ENCODE measurements around the gene LXN.

Gene LXN

DNA sequence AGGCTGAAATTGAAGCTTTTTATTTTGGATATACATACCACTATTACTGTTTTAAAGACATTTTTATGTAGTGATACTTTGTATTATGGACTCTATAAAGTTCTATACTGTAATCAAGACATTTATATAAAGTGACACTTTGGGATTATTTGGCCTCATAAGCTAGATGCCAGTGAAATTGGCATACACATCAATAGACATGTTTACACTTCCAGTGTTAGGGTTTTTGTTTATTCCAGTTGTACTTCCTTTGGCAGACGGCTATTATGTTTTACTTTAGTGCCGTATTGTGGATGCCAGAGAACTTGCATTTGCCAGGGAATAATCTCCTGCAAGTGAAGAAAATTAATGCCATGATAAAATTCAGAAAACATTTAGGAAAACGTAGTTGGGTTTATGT, 6.0 kb downstream of the LXN start:
- no peak for DNase-seq

- no peak for DNase-seq
Observed at GRCh38 chr3:158663832-158664231, 8.6 kb downstream of the LXN start.

DNA sequence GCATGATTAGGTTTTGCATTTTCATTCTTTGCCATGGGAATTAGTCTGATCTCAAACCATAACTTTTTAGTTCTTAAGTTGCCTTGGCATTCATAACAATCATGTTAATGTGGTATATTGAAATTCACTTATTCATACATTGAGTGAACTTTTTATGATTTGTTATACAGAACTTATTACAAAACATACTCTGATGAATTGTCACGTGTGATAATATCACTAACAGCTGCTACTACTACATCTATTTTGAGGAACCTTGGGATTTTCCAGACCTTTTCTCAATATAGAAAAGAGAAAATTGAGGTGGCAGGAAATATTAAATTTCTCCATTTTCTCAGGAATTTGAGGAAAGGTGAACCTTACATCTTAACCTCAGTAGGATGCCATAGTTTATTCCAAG, 9.2 kb downstream of the LXN start:
- no peak for DNase-seq

GRCh38 chr3:158660711-158661110, 11.7 kb downstream of the LXN start:
- DNase-seq: no peak

- DNase-seq: peak; percentile 74
Observed at GRCh38 chr3:158659454-158660237, 12.8 kb downstream of the LXN start.

- no peak for DNase-seq
Observed at GRCh38 chr3:158658889-158659288, 13.6 kb downstream of the LXN start.

GRCh38 chr3:158652463-158652862, 20.0 kb downstream of the LXN start:
- DNase-seq: no peak

- no peak for DNase-seq
Observed at GRCh38 chr3:158651192-158651591, 21.3 kb downstream of the LXN start.

GRCh38 chr3:158649791-158650190, 22.7 kb downstream of the LXN start:
- DNase-seq: no peak

DNA sequence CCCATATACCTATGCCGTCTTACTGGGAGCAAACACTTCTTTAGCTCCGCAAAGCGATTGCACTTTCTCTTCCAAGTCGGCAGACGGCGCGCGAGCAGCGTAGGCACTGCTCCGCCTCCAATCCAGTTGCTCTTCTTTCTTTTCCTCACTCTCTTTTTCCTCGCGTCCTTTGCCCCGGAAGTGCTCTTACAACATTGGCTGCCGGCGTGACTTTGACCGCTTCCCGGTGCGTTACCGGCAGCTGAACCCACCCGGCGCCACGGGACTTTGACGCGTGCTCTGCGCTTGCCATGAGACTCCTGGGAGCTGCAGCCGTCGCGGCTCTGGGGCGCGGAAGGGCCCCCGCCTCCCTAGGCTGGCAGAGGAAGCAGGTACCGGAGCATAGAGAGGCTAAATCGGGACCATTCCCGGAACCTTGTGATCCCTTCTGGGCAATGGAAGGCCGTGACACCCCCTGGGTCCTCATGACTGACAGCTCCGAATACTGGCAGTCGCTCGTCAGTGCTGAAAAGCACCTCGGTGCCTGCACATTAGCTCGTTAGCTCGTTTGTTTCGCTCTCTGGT, 28.0 kb downstream of the LXN start, which contains the start of gene GFM1:
Gene GFM1, plus strand, starts transcription at position 183 of the 564 bp plus-strand sequence. Its CDS starts 108 bp downstream, at position 291.
- DNase-seq: peak; percentile 95

- no peak for DNase-seq
Observed at GRCh38 chr3:158642474-158643210, 29.8 kb downstream of the LXN start.

GRCh38 chr3:158642005-158642404, 30.4 kb downstream of the LXN start:
- no peak for DNase-seq

- no peak for DNase-seq
Observed at GRCh38 chr3:158640646-158641045, 31.8 kb downstream of the LXN start.

DNA sequence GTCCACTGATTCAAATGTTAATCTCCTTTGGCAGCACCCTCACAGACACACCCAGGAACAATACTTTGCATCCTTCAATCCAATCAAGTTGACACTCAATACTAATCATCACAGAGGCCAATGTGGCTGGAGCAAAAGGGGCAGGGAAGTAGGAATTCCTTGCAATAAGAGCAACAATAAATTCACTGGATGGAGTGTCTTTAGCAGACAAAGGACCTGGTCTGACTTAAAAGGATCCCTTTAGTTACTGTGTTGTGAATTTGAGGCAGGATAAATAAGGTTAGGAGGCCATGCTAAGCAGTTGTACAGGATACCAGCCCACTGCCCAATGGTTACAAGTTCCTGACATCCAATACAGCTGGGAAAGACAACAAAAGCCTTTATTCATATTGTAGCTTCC, 40.5 kb downstream of the LXN start:
- DNase-seq: no peak

DNA sequence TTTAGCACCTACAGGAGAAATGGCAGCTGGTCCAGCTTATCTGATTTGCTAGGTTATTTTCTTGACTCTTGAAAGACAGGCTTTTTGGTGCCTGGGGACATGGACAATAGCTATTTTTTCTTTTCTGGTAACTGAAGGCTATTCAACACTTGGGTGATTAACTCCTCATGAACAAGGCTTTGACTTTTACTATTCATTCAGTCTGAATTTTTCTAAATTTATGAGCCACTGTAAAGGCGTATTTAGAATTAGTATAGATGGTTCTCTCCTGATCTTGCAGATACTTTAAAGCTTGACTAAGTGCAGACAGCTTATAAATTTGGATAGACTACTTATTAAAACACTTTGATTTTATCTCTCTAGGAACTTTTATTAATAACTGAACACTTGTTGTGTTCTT, 46.6 kb downstream of the LXN start:
- DNase-seq: no peak

- no peak for DNase-seq
Observed at GRCh38 chr3:158617982-158618875, 54.2 kb downstream of the LXN start.

Measured in fibroblast of upper back skin (primary cell).